HCT116 (cell line): ENCODE measurements around the gene LYSMD4. TPM values are rescaled to one million over a fixed set of nuclear protein-coding genes. Genes with fewer than 3 reads are reported as not detected.

Experiments used
- ATAC-seq: fragments of 200-7000 bp; cut with Tn5 transposase; 2 replicates; pipeline ENCODE4 v1.9.1; 2020; ENCODE audit warnings: mild to moderate bottlenecking, moderate library complexity
- BruUV-seq: library from RNA; stranded (reverse); fragments of 400-500 nt; replicated peaks from 2 replicates; lab custom pipeline; 2021; lab: Mats Ljungman, UMichigan
- CTCF ChIA-PET: fragments of 300-600 bp; sonication (Branson Sonifier 250); formaldehyde crosslinking; loops from one replicate; lab custom pipeline; 2021; ENCODE audit warnings: antibody characterized with exemption; lab: Charles Lee
- POLR2A ChIA-PET: fragments of 300-600, 350-600 bp; sonication (Branson Sonifier 250); formaldehyde crosslinking; loops from one replicate; lab custom pipeline; 2021; ENCODE audit warnings: antibody characterized with exemption; lab: Charles Lee
- RAD21 ChIA-PET, 2 experiments: fragments of 300-600 bp; sonication (Branson Sonifier 250); formaldehyde crosslinking; loops; one replicate each; lab custom pipeline; 2023; ENCODE audit warnings: low total read pairs in 2 of 2; ENCODE audit not compliant: uncharacterized antibody in 2 of 2, unreplicated experiment in 2 of 2, low non-redundant PET in 1 of 2; lab: Charles Lee
- DNase-seq: peaks from one replicate; pipeline ENCODE4 v3.0.0-alpha.2; 2010; ENCODE audit warnings: low read depth, low spot score
- H2AFZ ChIP-seq: fragments of 200-600 bp; shearing (Covaris generic), sonication (generic); 2 replicates; pipeline ENCODE4 v1.6.1; 2017; ENCODE audit warnings: low read depth, mixed run types, mixed read lengths, antibody characterized with exemption, low read length; ENCODE audit not compliant: poor library complexity, severe bottlenecking
- H3K27ac ChIP-seq: 2 replicates; pipeline ENCODE4 v1.5.1; 2012; ENCODE audit warnings: low read depth, low read length
- H3K27me3 ChIP-seq: fragments of 200-600 bp; sonication (generic); 2 replicates; pipeline ENCODE4 v1.6.1; 2016; ENCODE audit warnings: mixed run types, low read length, mixed read lengths; ENCODE audit not compliant: insufficient read depth
- H3K36me3 ChIP-seq, 2 experiments: fragments of 200-500 bp in 1 of 2; fragments of 200-600 bp in 1 of 2; sonication (Bioruptor generic) in 1 of 2; sonication (generic) in 1 of 2; 2 replicates each; pipeline versions ENCODE4 v1.5.1 to v1.6.1; 2014 to 2016; ENCODE audit warnings: low read length in 2 of 2, inconsistent platforms in 1 of 2, mixed read lengths in 1 of 2, mixed run types in 1 of 2; ENCODE audit not compliant: insufficient read depth in 2 of 2, control insufficient read depth in 1 of 2
- H3K4me1 ChIP-seq, 2 experiments: fragments of 200-600 bp in 1 of 2; sonication (generic) in 1 of 2; 2 replicates each; pipeline versions ENCODE4 v1.5.1 to v1.6.1; 2012 to 2017; ENCODE audit warnings: low read length in 2 of 2, inconsistent platforms in 1 of 2, mild to moderate bottlenecking in 1 of 2, mixed read lengths in 1 of 2, mixed run types in 1 of 2, moderate library complexity in 1 of 2; ENCODE audit not compliant: insufficient read depth in 2 of 2, control insufficient read depth in 1 of 2
- H3K4me2 ChIP-seq: fragments of 200-600 bp; sonication (generic); 2 replicates; pipeline ENCODE4 v1.6.1; 2017; ENCODE audit warnings: mixed run types, low read length, mixed read lengths
- H3K4me3 ChIP-seq, 2 experiments: fragments of 200-600 bp in 1 of 2; sonication (generic) in 1 of 2; replicated peaks in 1 of 2; 2 replicates each; pipeline ENCODE4 v1.5.1; 2011 to 2016; ENCODE audit warnings: low read length in 2 of 2, control low read depth in 1 of 2, low read depth in 1 of 2, mild to moderate bottlenecking in 1 of 2, mixed read lengths in 1 of 2, mixed run types in 1 of 2
- H3K79me2 ChIP-seq: fragments of 200-600 bp; sonication (generic); 2 replicates; pipeline ENCODE4 v1.6.1; 2017; ENCODE audit warnings: mild to moderate bottlenecking, mixed run types, low read length, moderate library complexity, mixed read lengths; ENCODE audit not compliant: insufficient read depth
- H3K9ac ChIP-seq: fragments of 200-600 bp; sonication (generic); 2 replicates; pipeline ENCODE4 v1.6.1; 2016; ENCODE audit warnings: low read length, mixed read lengths
- H3K9me2 ChIP-seq: fragments of 200-600 bp; sonication (generic), shearing (Covaris generic); 2 replicates; pipeline ENCODE4 v1.6.1; 2017; ENCODE audit warnings: mixed run types, mild to moderate bottlenecking, moderate library complexity; ENCODE audit not compliant: insufficient read depth
- H3K9me3 ChIP-seq, 2 experiments: fragments of 200-500 bp in 1 of 2; fragments of 200-600 bp in 1 of 2; sonication (Bioruptor generic) in 1 of 2; sonication (generic) in 1 of 2; 2 replicates each; pipeline ENCODE4 v1.6.1; 2014 to 2017; ENCODE audit warnings: low read length in 2 of 2, mixed read lengths in 2 of 2, inconsistent platforms in 1 of 2, low read depth in 1 of 2, mild to moderate bottlenecking in 1 of 2, mixed run types in 1 of 2, moderate library complexity in 1 of 2; ENCODE audit not compliant: control insufficient read depth in 1 of 2, insufficient read depth in 1 of 2
- H4K20me1 ChIP-seq: fragments of 200-600 bp; sonication (generic), shearing (Covaris generic); 2 replicates; pipeline ENCODE4 v1.6.1; 2017; ENCODE audit warnings: mixed run types, mild to moderate bottlenecking, moderate library complexity; ENCODE audit not compliant: insufficient read depth
- CEBPB ChIP-seq: IDR thresholded peaks from 2 replicates; pipeline ENCODE4 v1.6.1; 2012; ENCODE audit warnings: low read depth
- EGR1 ChIP-seq: IDR thresholded peaks from 2 replicates; pipeline ENCODE4 v1.6.1; 2012; ENCODE audit warnings: low read depth
- ELF1 ChIP-seq: IDR thresholded peaks from 2 replicates; pipeline ENCODE4 v1.6.1; 2012; ENCODE audit warnings: low read depth, borderline replicate concordance
- JUND ChIP-seq: IDR thresholded peaks from 2 replicates; pipeline ENCODE4 v1.6.1; 2012
- POLR2A ChIP-seq: IDR thresholded peaks from 2 replicates; pipeline ENCODE4 v1.7.0; 2011; ENCODE audit warnings: borderline replicate concordance; ENCODE audit not compliant: insufficient read depth, insufficient read length; ENCODE audit errors: extremely low read depth
- POLR2AphosphoS5 ChIP-seq: IDR thresholded peaks from 2 replicates; pipeline ENCODE4 v1.6.1; 2011; ENCODE audit warnings: mild to moderate bottlenecking, low read depth, low read length, moderate library complexity
- REST ChIP-seq: IDR thresholded peaks from 2 replicates; pipeline ENCODE4 v1.6.1; 2012; ENCODE audit warnings: low read depth
- SIN3A ChIP-seq: IDR thresholded peaks from 2 replicates; pipeline ENCODE4 v1.6.1; 2012; ENCODE audit warnings: low read depth
- YY1 ChIP-seq: IDR thresholded peaks from 2 replicates; pipeline ENCODE4 v1.6.1; 2011; ENCODE audit warnings: low read length, low read depth, moderate library complexity, mild to moderate bottlenecking; ENCODE audit not compliant: insufficient replicate concordance; ENCODE audit errors: extremely low read depth
- ZBTB33 ChIP-seq: IDR thresholded peaks from 2 replicates; pipeline ENCODE4 v1.6.1; 2011; ENCODE audit warnings: mild to moderate bottlenecking, low read length, moderate library complexity; ENCODE audit not compliant: insufficient replicate concordance; ENCODE audit errors: extremely low read depth
- ZNF274 ChIP-seq: fragments of 200-500 bp; sonication (Bioruptor generic); IDR thresholded peaks from 2 replicates; pipeline ENCODE4 v1.6.1; 2014; ENCODE audit warnings: mild to moderate bottlenecking, low read depth, low read length, inconsistent platforms
- intact Hi-C: fragments of 100-400 bp; cut with micrococcal nuclease; formaldehyde crosslinking; loops from 2 replicates; pipeline ENCODE4 v1.10.0; 2022
- total RNA-seq: library from RNA; stranded (reverse); gene quantifications from one replicate; pipeline ENCODE4 v1.2.1, GENCODE V29; 2021; ENCODE audit not compliant: unreplicated experiment
- TF ChIP-seq, protein P1 (sequence below): IDR thresholded peaks from 2 replicates; pipeline ENCODE4 v1.6.1; 2012
- TF ChIP-seq, protein P2 (sequence below), 3 experiments: fragments of 200-600 bp in 1 of 3; sonication (generic) in 1 of 3; IDR thresholded peaks in 2 of 3; conservative IDR thresholded peaks in 1 of 3; 2 replicates each; pipeline ENCODE4 v1.5.1; 2012 to 2017; ENCODE audit warnings: low read depth in 2 of 3, low read length in 2 of 3, antibody characterized with exemption in 1 of 3, borderline replicate concordance in 1 of 3, control low read depth in 1 of 3, mild to moderate bottlenecking in 1 of 3, mixed read lengths in 1 of 3, mixed run types in 1 of 3, moderate library complexity in 1 of 3; ENCODE audit not compliant: insufficient read depth in 1 of 3

The LYSMD4 gene
- total RNA-seq, 1 experiment from 2014 or later = 8.6 TPM

GRCh38 chr15:99712415-99712814, 20.8 kb downstream of the LYSMD4 start:
- intact Hi-C loops = no loop called here
- no peak for DNase-seq
- Histone ChIP-seq H3K27me3 (no peaks in the 10 kb centered on the region), H3K4me3 (no peak overlapping the region), H4K20me1 (no peaks in the 10 kb centered on the region), H3K9me3 (no peaks in the 10 kb centered on the region), H3K36me3 (peaks cover 0 to 10% of the 10 kb centered on the region in 2 experiments; a peak in 3 of 4 replicates), H3K9me2 (no peaks in the 10 kb centered on the region), H3K27ac (no peak overlapping the region), H3K9ac (no peak overlapping the region), H3K4me2 (no peak overlapping the region), H3K79me2 (no peaks in the 10 kb centered on the region; the same call in 1 of the 2 replicates), H2AFZ (no peak overlapping the region)
- no TSS peak for BruUV-seq
- RAD21 ChIA-PET = no interaction called here
- TF ChIP-seq ZBTB33 (no peak), REST (no peak), POLR2AphosphoS5 (no peak), POLR2A (no peak), CEBPB (no peak), SIN3A (no peak), ELF1 (no peak), JUND (no peak), EGR1 (no peak), YY1 (no peak), ZNF274 (no peak)
- TF ChIP-seq, protein P1, sequence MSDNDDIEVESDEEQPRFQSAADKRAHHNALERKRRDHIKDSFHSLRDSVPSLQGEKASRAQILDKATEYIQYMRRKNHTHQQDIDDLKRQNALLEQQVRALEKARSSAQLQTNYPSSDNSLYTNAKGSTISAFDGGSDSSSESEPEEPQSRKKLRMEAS = no peak
- TF ChIP-seq, protein P2, sequence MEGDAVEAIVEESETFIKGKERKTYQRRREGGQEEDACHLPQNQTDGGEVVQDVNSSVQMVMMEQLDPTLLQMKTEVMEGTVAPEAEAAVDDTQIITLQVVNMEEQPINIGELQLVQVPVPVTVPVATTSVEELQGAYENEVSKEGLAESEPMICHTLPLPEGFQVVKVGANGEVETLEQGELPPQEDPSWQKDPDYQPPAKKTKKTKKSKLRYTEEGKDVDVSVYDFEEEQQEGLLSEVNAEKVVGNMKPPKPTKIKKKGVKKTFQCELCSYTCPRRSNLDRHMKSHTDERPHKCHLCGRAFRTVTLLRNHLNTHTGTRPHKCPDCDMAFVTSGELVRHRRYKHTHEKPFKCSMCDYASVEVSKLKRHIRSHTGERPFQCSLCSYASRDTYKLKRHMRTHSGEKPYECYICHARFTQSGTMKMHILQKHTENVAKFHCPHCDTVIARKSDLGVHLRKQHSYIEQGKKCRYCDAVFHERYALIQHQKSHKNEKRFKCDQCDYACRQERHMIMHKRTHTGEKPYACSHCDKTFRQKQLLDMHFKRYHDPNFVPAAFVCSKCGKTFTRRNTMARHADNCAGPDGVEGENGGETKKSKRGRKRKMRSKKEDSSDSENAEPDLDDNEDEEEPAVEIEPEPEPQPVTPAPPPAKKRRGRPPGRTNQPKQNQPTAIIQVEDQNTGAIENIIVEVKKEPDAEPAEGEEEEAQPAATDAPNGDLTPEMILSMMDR (IDR thresholded peaks at IDR 0.05 in 2 of 3, conservative IDR thresholded peaks at IDR 0.05 in 1 of 3; ENCODE audit: borderline replicate concordance in 1 of 3, insufficient read depth in 1 of 3, low read depth in 2 of 3, low read length in 2 of 3) = no peak
- TF ChIP-seq, all 23 proteins: peak for 0
- H3K4me1 ChIP-seq = peaks cover 12 to 22% of the 10 kb centered on the region in 2 experiments
- CTCF ChIA-PET = interaction anchor here (1.3 kb wide), 1 partner anchor 439 kb away, joined by 3 read pairs; no protein-coding TSS in a partner anchor
- POLR2A ChIA-PET = no interaction called here
- no peak for ATAC-seq
